Fibroblast of lung (primary cell): Measurements from ENCODE around the gene GDPD1. TPM values are rescaled to one million over a fixed set of nuclear protein-coding genes. Genes with fewer than 3 reads are reported as not detected.

Source experiments
- DNase-seq, 2 donors: peaks; one replicate each; pipeline versions ENCODE4 v3.0.0 to v3.0.0-alpha.2; 2010; ENCODE audit warnings: low read depth in 2 of 2
- H2AFZ ChIP-seq: 2 replicates; pipeline ENCODE4 v1.5.1; 2012; ENCODE audit warnings: low read length, control low read depth, inconsistent platforms
- H3K27ac ChIP-seq: 2 replicates; pipeline ENCODE4 v1.5.1; 2011; ENCODE audit warnings: low read length, control low read depth; ENCODE audit not compliant: insufficient read depth
- H3K27me3 ChIP-seq: 2 replicates; pipeline ENCODE4 v1.5.1; 2011; ENCODE audit warnings: mild to moderate bottlenecking, low read length; ENCODE audit not compliant: control insufficient read depth, insufficient read depth
- H3K36me3 ChIP-seq: 2 replicates; pipeline ENCODE4 v1.5.1; 2011; ENCODE audit warnings: low read length; ENCODE audit not compliant: control insufficient read depth, insufficient read depth
- H3K4me1 ChIP-seq: 2 replicates; pipeline ENCODE4 v1.5.1; 2011; ENCODE audit warnings: low read length; ENCODE audit not compliant: control insufficient read depth, insufficient read depth; ENCODE audit errors: extremely low read depth
- H3K4me2 ChIP-seq: 2 replicates; pipeline ENCODE4 v1.5.1; 2011; ENCODE audit warnings: low read length, control low read depth; ENCODE audit not compliant: insufficient read depth; ENCODE audit errors: extremely low read depth
- H3K4me3 ChIP-seq, 4 experiments: fragments of 200-600 bp in 1 of 4; sonication (generic) in 1 of 4; replicated peaks in 1 of 4; 2 replicates each; pipeline ENCODE4 v1.5.1; 2011 to 2016; ENCODE audit warnings: low read length in 4 of 4, low read depth in 3 of 4, mild to moderate bottlenecking in 3 of 4, control low read depth in 2 of 4, inconsistent platforms in 1 of 4, mixed read lengths in 1 of 4; ENCODE audit not compliant: insufficient read depth in 1 of 4; ENCODE audit errors: control extremely low read depth in 1 of 4
- H3K79me2 ChIP-seq: 2 replicates; pipeline ENCODE4 v1.5.1; 2012; ENCODE audit warnings: mild to moderate bottlenecking, low read length, inconsistent platforms; ENCODE audit not compliant: control insufficient read depth, insufficient read depth
- H3K9ac ChIP-seq: 2 replicates; pipeline ENCODE4 v1.5.1; 2011; ENCODE audit warnings: mild to moderate bottlenecking, low read length, control low read depth; ENCODE audit not compliant: insufficient read depth
- H3K9me3 ChIP-seq: 2 replicates; pipeline ENCODE4 v1.5.1; 2012; ENCODE audit warnings: low read depth, low read length; ENCODE audit not compliant: control insufficient read depth, insufficient read depth
- H4K20me1 ChIP-seq: 2 replicates; pipeline ENCODE4 v1.5.1; 2011; ENCODE audit warnings: low read length; ENCODE audit not compliant: control insufficient read depth, insufficient read depth; ENCODE audit errors: extremely low read depth
- CTCF ChIP-seq, 2 donors: IDR thresholded peaks in 1 of 2; conservative IDR thresholded peaks in 1 of 2; 1 replicate in 1 of 2; 2 replicates in 1 of 2; pipeline ENCODE4 v1.5.1; 2011 to 2012; ENCODE audit warnings: low read length in 2 of 2, control low read depth in 1 of 2, inconsistent platforms in 1 of 2, low read depth in 1 of 2, mild to moderate bottlenecking in 1 of 2
- EZH2 ChIP-seq: IDR thresholded peaks from 2 replicates; pipeline ENCODE4 v1.5.1; 2012; ENCODE audit warnings: low read length, control low read depth, mild to moderate bottlenecking; ENCODE audit errors: missing control alignments
- polyA plus RNA-seq, 2 donors: library from polyadenylated mRNA; depleted of rRNA in 1 of 2; stranded (reverse) in 1 of 2; unstranded in 1 of 2; fragments of >200 nt; gene quantifications; 2 replicates each; pipeline ENCODE4 v1.2.1, GENCODE V29; 2011 to 2012; ENCODE audit warnings: missing spikeins in 1 of 2
- total RNA-seq: library from RNA; depleted of rRNA; stranded (reverse); fragments of >200 nt; gene quantifications from 2 replicates; pipeline ENCODE4 v1.2.1, GENCODE V29; 2014

Gene GDPD1
- total and polyA plus RNA-seq, 2 donors (not counting 1 experiment from before 2014, with no cell fraction given): 0.44 to 1.3 TPM

- peaks cover 4% of the 10 kb centered on the region for H3K79me2 ChIP-seq
These were observed 39.7 kb upstream of the GDPD1 start for GRCh38 chr17:59180626-59181025.

GRCh38 chr17:59181481-59181880 lies 38.8 kb upstream of the GDPD1 start:
- TF ChIP-seq CTCF (conservative IDR thresholded peaks at IDR 0.05 in 1 of 2, IDR thresholded peaks at IDR 0.05 in 1 of 2; ENCODE audit: low read depth in 1 of 2, low read length in 2 of 2): no peak
- TF ChIP-seq EZH2: no peak
- no peak overlapping the region for H3K27ac ChIP-seq
- no peak overlapping the region for H3K4me3 ChIP-seq
- no peaks in the 10 kb centered on the region for H3K27me3 ChIP-seq
- H3K4me2 ChIP-seq: no peak overlapping the region
- H2AFZ ChIP-seq: no peak overlapping the region
- no peak overlapping the region for H3K9ac ChIP-seq
- H3K79me2 ChIP-seq: peaks cover 2% of the 10 kb centered on the region
- no peaks in the 10 kb centered on the region for H3K36me3 ChIP-seq
- no peak for DNase-seq
- no peaks in the 10 kb centered on the region for H4K20me1 ChIP-seq
- H3K9me3 ChIP-seq: no peaks in the 10 kb centered on the region
- no peaks in the 10 kb centered on the region for H3K4me1 ChIP-seq

More at GRCh38 chr17:59180626-59181025, 39.7 kb upstream of the GDPD1 start:
- Histone ChIP-seq H3K27ac (no peak overlapping the region), H3K4me2 (no peak overlapping the region), H3K9me3 (no peaks in the 10 kb centered on the region), H3K4me1 (no peaks in the 10 kb centered on the region), H2AFZ (no peak overlapping the region), H3K9ac (no peak overlapping the region), H3K4me3 (no peak overlapping the region), H4K20me1 (no peaks in the 10 kb centered on the region), H3K27me3 (no peaks in the 10 kb centered on the region), H3K36me3 (no peaks in the 10 kb centered on the region)
- no peak for TF ChIP-seq EZH2
- TF ChIP-seq CTCF (conservative IDR thresholded peaks at IDR 0.05 in 1 of 2, IDR thresholded peaks at IDR 0.05 in 1 of 2; ENCODE audit: low read depth in 1 of 2, low read length in 2 of 2): no peak
- no peak for DNase-seq

GRCh38 chr17:59185997-59186396 lies 34.3 kb upstream of the GDPD1 start:
- H3K4me1 ChIP-seq: no peaks in the 10 kb centered on the region
- no peaks in the 10 kb centered on the region for H3K79me2 ChIP-seq
- no peak overlapping the region for H3K9ac ChIP-seq
- no peak for TF ChIP-seq CTCF (conservative IDR thresholded peaks at IDR 0.05 in 1 of 2, IDR thresholded peaks at IDR 0.05 in 1 of 2; ENCODE audit: low read depth in 1 of 2, low read length in 2 of 2)
- no peak for TF ChIP-seq EZH2
- no peaks in the 10 kb centered on the region for H3K9me3 ChIP-seq
- DNase-seq: no peak
- H3K4me2 ChIP-seq: no peak overlapping the region
- no peaks in the 10 kb centered on the region for H3K36me3 ChIP-seq
- H2AFZ ChIP-seq: no peak overlapping the region
- no peaks in the 10 kb centered on the region for H3K27me3 ChIP-seq
- no peak overlapping the region for H3K4me3 ChIP-seq
- no peak overlapping the region for H3K27ac ChIP-seq
- H4K20me1 ChIP-seq: no peaks in the 10 kb centered on the region
